K562 (cell line): ENCODE results near the gene APELA. TPM values are rescaled to one million over a fixed set of nuclear protein-coding genes. Genes with fewer than 3 reads are reported as not detected.

ENCODE experiments used
- ATAC-seq: fragments of 200-7000 bp; cut with Tn5 transposase; 3 replicates; pipeline ENCODE4 v1.9.1; 2020; ENCODE audit warnings: moderate library complexity
- BruUV-seq: library from RNA; stranded (reverse); fragments of 400-500 nt; replicated peaks from 2 replicates; lab custom pipeline; 2021; lab: Mats Ljungman, UMichigan
- CTCF ChIA-PET: fragments of 300-600 bp; formaldehyde crosslinking; extraction: SDS; loops from one replicate; lab custom pipeline; 2021; ENCODE audit warnings: low intra/inter-chr PET ratio; lab: Yijun Ruan, JAX
- POLR2A ChIA-PET: fragments of 300-600, 350-650 bp; sonication (Branson Sonifier 250); formaldehyde crosslinking; extraction: SDS; loops from one replicate; lab custom pipeline; 2021; ENCODE audit warnings: antibody characterized with exemption, inconsistent platforms; lab: Yijun Ruan, JAX
- DNase-seq, 4 experiments: peaks; one replicate each; pipeline versions ENCODE4 v3.0.0 to v3.0.0-alpha.2; 2011 to 2018; ENCODE audit warnings: low spot score in 3 of 4, mixed read lengths in 3 of 4; ENCODE audit errors: extremely low read depth in 1 of 4
- FAIRE-seq: peaks from 2 replicates; lab custom pipeline; 2011; peaks lifted over from hg19 to GRCh38; lab: Jason Lieb, UNC
- H2AFZ ChIP-seq: 2 replicates; pipeline ENCODE4 v1.6.0; 2011; ENCODE audit warnings: low read depth, low read length, control low read depth, inconsistent platforms
- H3K27ac ChIP-seq: fragments of 200-600 bp; 3 replicates; pipeline ENCODE4 v1.8.0; 2011; ENCODE audit warnings: low read depth, mild to moderate bottlenecking, control low read depth, inconsistent platforms, low read length, moderate library complexity, mixed read lengths; ENCODE audit errors: extremely low read depth
- H3K27me3 ChIP-seq, 2 experiments: fragments of 300-600 bp in 1 of 2; 2 replicates in 1 of 2; 3 replicates in 1 of 2; pipeline versions ENCODE4 v1.6.0 to v1.8.0; 2011; ENCODE audit warnings: inconsistent platforms in 2 of 2, low read length in 2 of 2, mild to moderate bottlenecking in 1 of 2, mixed read lengths in 1 of 2, moderate library complexity in 1 of 2; ENCODE audit not compliant: control insufficient read depth in 2 of 2, insufficient read depth in 2 of 2
- H3K36me3 ChIP-seq: fragments of 300-600 bp; 3 replicates; pipeline ENCODE4 v1.8.0; 2011; ENCODE audit warnings: mild to moderate bottlenecking, low read length, inconsistent platforms; ENCODE audit not compliant: control insufficient read depth, insufficient read depth
- H3K4me1 ChIP-seq, 2 experiments: fragments of 200-600 bp in 1 of 2; replicated peaks in 1 of 2; 2 replicates in 1 of 2; 3 replicates in 1 of 2; pipeline versions ENCODE4 v1.5.1 to v1.8.0; 2011; ENCODE audit warnings: inconsistent platforms in 2 of 2, low read length in 2 of 2, mild to moderate bottlenecking in 1 of 2, mixed read lengths in 1 of 2, moderate library complexity in 1 of 2; ENCODE audit not compliant: control insufficient read depth in 2 of 2, insufficient read depth in 2 of 2
- H3K4me2 ChIP-seq: 2 replicates; pipeline ENCODE4 v1.6.1; 2011; ENCODE audit warnings: low read length, control low read depth, inconsistent platforms, mixed read lengths; ENCODE audit not compliant: insufficient read depth
- H3K4me3 ChIP-seq: fragments of 200-600 bp; sonication (generic), shearing (Covaris generic); 2 replicates; pipeline ENCODE4 v1.5.1; 2016; ENCODE audit warnings: control low read depth, inconsistent platforms
- H3K79me2 ChIP-seq: fragments of 200-600 bp; 3 replicates; pipeline ENCODE4 v1.8.0; 2011; ENCODE audit warnings: low read length, inconsistent platforms; ENCODE audit not compliant: control insufficient read depth, insufficient read depth
- H3K9ac ChIP-seq, 2 experiments: 2 replicates each; pipeline versions ENCODE4 v1.6.0 to v1.6.1; 2011; ENCODE audit warnings: low read depth in 2 of 2, low read length in 2 of 2, control low read depth in 1 of 2, inconsistent platforms in 1 of 2, mild to moderate bottlenecking in 1 of 2, mixed read lengths in 1 of 2; ENCODE audit not compliant: insufficient read depth in 1 of 2
- H3K9me1 ChIP-seq: one replicate; pipeline ENCODE4 v1.6.0; 2011; ENCODE audit warnings: inconsistent platforms, mild to moderate bottlenecking, low read length, moderate library complexity; ENCODE audit not compliant: control insufficient read depth, insufficient read depth
- H3K9me3 ChIP-seq: replicated peaks from 2 replicates; pipeline ENCODE4 v1.5.1; 2011; ENCODE audit warnings: low read depth, low read length, inconsistent platforms; ENCODE audit not compliant: control insufficient read depth, insufficient read depth
- H4K20me1 ChIP-seq: replicated peaks from 2 replicates; pipeline ENCODE4 v1.6.1; 2011; ENCODE audit warnings: low read length, inconsistent platforms, mixed read lengths; ENCODE audit not compliant: control insufficient read depth, insufficient read depth
- MEF2D ChIP-seq: conservative IDR thresholded peaks from 2 replicates; pipeline ENCODE4 v1.6.1; 2016; ENCODE audit warnings: low read depth, missing genetic modification characterization, missing compliant biosample characterization
- SRSF3 ChIP-seq: fragments of 200-400 bp; formaldehyde crosslinking; IDR thresholded peaks from 2 replicates; pipeline ENCODE4 v1.6.1; 2016; ENCODE audit warnings: mild to moderate bottlenecking, low read length, moderate library complexity; ENCODE audit not compliant: insufficient read depth
- ZNF224 ChIP-seq: sonication (generic); formaldehyde crosslinking; IDR thresholded peaks from 2 replicates; pipeline ENCODE4 v1.8.0; 2022; ENCODE audit warnings: mild to moderate bottlenecking, missing genetic modification reagents
- ZNF280A ChIP-seq: fragments of 450-650 bp; IDR thresholded peaks from 2 replicates; pipeline ENCODE4 v1.6.1; 2018; ENCODE audit warnings: mild to moderate bottlenecking, low read depth; ENCODE audit not compliant: partially characterized antibody
- WGBS: fragments of 100-300 bp; shearing (Covaris generic); methylation state at CpG from one replicate; pipeline ENCODE4 v1.1.6; 2016; ENCODE audit warnings: low coverage, mixed read lengths; ENCODE audit not compliant: insufficient coverage; ENCODE audit errors: missing lambda C conversion rate; 5-methylcytosine and 5-hydroxymethylcytosine counted together
- in situ Hi-C: fragments of 300-500 bp; cut with MboI; formaldehyde crosslinking; loops from 4 replicates; pipeline ENCODE4 v1.15.0; 2018; ENCODE audit warnings: inconsistent platforms, mixed read lengths
- intact Hi-C: fragments of 100-400 bp; cut with micrococcal nuclease; formaldehyde crosslinking; loops from 2 replicates; pipeline ENCODE4 v1.14.2; 2022
- polyA plus RNA-seq, 8 experiments: library from polyadenylated mRNA; depleted of rRNA in 4 of 8; stranded (reverse) in 5 of 8; unstranded in 3 of 8; fragments of >200 nt; fragmentation: Nextera tagmentation in 2 of 8; fragmentation: Illumina TruSeq in 1 of 8; extraction: Ambion mirVana in 2 of 8; extraction: Trizol in 1 of 8; gene quantifications; 2 replicates each; pipeline versions ENCODE4 v1.2.1 to v1.2.3, GENCODE V29; 2011 to 2014; ENCODE audit warnings: inconsistent platforms in 1 of 8, missing spikeins in 1 of 8
- total RNA-seq, 7 experiments: library from RNA; depleted of rRNA in 6 of 7; stranded (reverse); fragments of >200 nt in 6 of 7; fragmentation: Illumina TruSeq in 2 of 7; extraction: Trizol in 2 of 7; gene quantifications; 2 replicates each; pipeline versions ENCODE4 v1.2.1 to v1.2.3, GENCODE V29; 2011 to 2021; ENCODE audit warnings: low replicate concordance in 1 of 7

Gene APELA
- total and polyA plus RNA-seq, 9 of the 15 experiments (the other 6 are each of a cell fraction or from before 2014, with no cell fraction given) = not detected

- 0% methylated on average over 1 of the region's 1 CpG for WGBS
- no peak for TF ChIP-seq SRSF3
- TF ChIP-seq ZNF280A = no peak
- no peak for TF ChIP-seq ZNF224 (CRISPR knock-in tag)
- no peak for TF ChIP-seq MEF2D (tag)
- intact Hi-C loops = no loop called here
Observed at GRCh38 chr4:164856396-164856795, 20.6 kb upstream of the APELA start.

More at GRCh38 chr4:164856396-164856795, 20.6 kb upstream of the APELA start:
- POLR2A ChIA-PET = no interaction called here
- H3K27ac ChIP-seq = no peak overlapping the region
- no peaks in the 10 kb centered on the region for H3K9me3 ChIP-seq
- FAIRE-seq (no peak), DNase-seq (no peak), ATAC-seq (no peak)
- no peaks in the 10 kb centered on the region for H3K4me1 ChIP-seq
- no peak overlapping the region for H3K4me3 ChIP-seq
- in situ Hi-C loops = no loop called here
- H3K9me1 ChIP-seq = no peaks in the 10 kb centered on the region
- no peaks in the 10 kb centered on the region for H3K27me3 ChIP-seq
- no peaks in the 10 kb centered on the region for H4K20me1 ChIP-seq
- no peaks in the 10 kb centered on the region for H3K36me3 ChIP-seq
- no TSS peak for BruUV-seq
- no peak overlapping the region for H3K9ac ChIP-seq
- H3K4me2 ChIP-seq = no peak overlapping the region
- CTCF ChIA-PET = no interaction called here
- H2AFZ ChIP-seq = no peak overlapping the region
- H3K79me2 ChIP-seq = no peaks in the 10 kb centered on the region
